Psoas muscle (tissue), 8 donors: ENCODE data around the gene MGAT3. TPM values are rescaled to one million over a fixed set of nuclear protein-coding genes. Genes with fewer than 3 reads are reported as not detected.

Experiments used
- ATAC-seq, 4 donors: fragments of 200-7000 bp; cut with Tn5 transposase; one replicate each; pipeline ENCODE4 v1.9.1; 2020; ENCODE audit warnings: moderate library complexity in 3 of 4, mild to moderate bottlenecking in 2 of 4
- DNase-seq, 2 donors: peaks; one replicate each; pipeline ENCODE4 v3.0.0-alpha.2; 2020
- H3K27ac ChIP-seq: fragments of 200-600 bp; one replicate; pipeline ENCODE4 v1.8.0; 2022
- H3K27me3 ChIP-seq, 3 donors: fragments of 200-600 bp in 1 of 3; one replicate each; pipeline versions ENCODE4 v1.6.1 to v1.8.0; 2013 to 2022; ENCODE audit warnings: low read length in 2 of 3, mild to moderate bottlenecking in 2 of 3, moderate library complexity in 1 of 3; ENCODE audit not compliant: insufficient read depth in 3 of 3
- H3K36me3 ChIP-seq, 2 donors: fragments of 200-600 bp in 1 of 2; one replicate each; pipeline versions ENCODE4 v1.6.1 to v1.8.0; 2013 to 2022; ENCODE audit warnings: low read depth in 1 of 2, mild to moderate bottlenecking in 1 of 2, moderate library complexity in 1 of 2; ENCODE audit not compliant: insufficient read depth in 1 of 2
- H3K4me1 ChIP-seq: fragments of 200-600 bp; one replicate; pipeline ENCODE4 v1.8.0; 2022
- H3K4me3 ChIP-seq: fragments of 200-600 bp; one replicate; pipeline ENCODE4 v1.8.0; 2022; ENCODE audit warnings: mild to moderate bottlenecking
- H3K9me3 ChIP-seq: fragments of 200-600 bp; one replicate; pipeline ENCODE4 v1.8.0; 2022
- CTCF ChIP-seq: fragments of 200-600 bp; IDR thresholded peaks from one replicate; pipeline ENCODE4 v1.8.0; 2022; ENCODE audit warnings: antibody characterized with exemption
- WGBS, 3 donors: extraction: QIAGEN DNeasy Blood & Tissue Kit; methylation state at CpG; one replicate each; pipeline versions ENCODE4 v1.1.6 to v1.1.7; 2013; 5-methylcytosine and 5-hydroxymethylcytosine counted together
- intact Hi-C, 2 donors: fragments of 100-400 bp; cut with DNase I; formaldehyde crosslinking; loops; one replicate each; pipeline versions ENCODE4 v1.11.0 to v1.14.2; 2022
- polyA plus RNA-seq, 3 donors: library from polyadenylated mRNA; stranded (reverse); fragments of 200-250 nt; gene quantifications; one replicate each; pipeline ENCODE4 v1.2.3, GENCODE V29; 2013
- total RNA-seq, 4 donors: library from RNA; stranded (reverse); fragmentation: NEBNext Ultra II Directional in 2 of 4; extraction: Animal tissue kit (Norgen Biotek cat#: 25700) in 2 of 4; gene quantifications; one replicate each; pipeline versions ENCODE4 v1.2.1 to v1.2.4, GENCODE V29; 2021 to 2023
- donor health status: healthy with polysubstance abuse.
- donor health status: DM: no; HTN: no; CAD: no; lungs with moderate emphysema.
- donor health status: Bipolar disorder and iron deficiency.
- donor health status: healthy.
- donor health status: DM: yes; HTN: yes; CAD: no.
- donor health status: DM: no; HTN: no; CAD: no.
- donor health status: DM: no; HTN: no; CAD: no.
- donor health status: DM: yes; HTN: yes; CAD: no.

MGAT3 gene
- total and polyA plus RNA-seq, 7 donors, result 0.53 to 2.2 (median 1.4) TPM

DNA sequence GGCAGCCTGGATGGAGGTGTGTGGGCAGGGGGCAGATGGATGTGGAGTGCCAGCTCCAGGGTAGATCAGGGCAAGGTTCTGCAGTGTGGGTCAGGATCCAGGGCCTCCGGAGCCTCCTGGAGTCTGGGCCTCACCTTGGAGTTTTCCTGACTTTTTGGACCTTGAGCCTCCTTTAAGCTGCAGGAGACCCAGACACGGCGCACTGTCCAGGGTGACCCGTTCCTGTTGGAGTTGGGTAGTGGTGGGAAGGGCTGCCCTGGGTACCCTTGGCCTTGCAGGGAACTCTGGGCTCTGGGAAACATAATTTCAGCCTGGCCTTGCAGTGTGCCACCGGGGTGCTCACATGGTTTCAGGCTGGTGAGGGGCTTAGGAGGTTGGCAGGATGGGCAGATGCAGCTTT lies 17.0 kb downstream of the MGAT3 start:
- no peak overlapping the region for H3K27ac ChIP-seq
- WGBS, 3 donors, result 90 to 97% (median 92%) methylated on average over 5 of the region's 5 CpGs
- ATAC-seq, result no peak

GRCh38 chr22:39474351-39475111 lies 17.7 kb downstream of the MGAT3 start:
- no peaks in the 10 kb centered on the region for H3K4me1 ChIP-seq
- intact Hi-C loops, result no loop called here
- H3K9me3 ChIP-seq, result no peaks in the 10 kb centered on the region
- H3K27ac ChIP-seq, result no peak overlapping the region
- no peaks in the 10 kb centered on the region for H3K36me3 ChIP-seq
- no peak overlapping the region for H3K4me3 ChIP-seq
- no peaks in the 10 kb centered on the region for H3K27me3 ChIP-seq
- no peak for TF ChIP-seq CTCF
- DNase-seq (no peak), ATAC-seq (no peak)
- 78 to 79% (median 78%) methylated on average over 10 to 11 of the region's 11 CpGs for whole genome bisulfite sequencing, 3 donors

More for the DNA sequence above, 17.0 kb downstream of the MGAT3 start:
- no peak for DNase-seq
- Histone ChIP-seq H3K36me3 (no peaks in the 10 kb centered on the region), H3K4me1 (no peaks in the 10 kb centered on the region), H3K9me3 (no peaks in the 10 kb centered on the region), H3K27me3 (no peaks in the 10 kb centered on the region), H3K4me3 (no peak overlapping the region)
- no peak for TF ChIP-seq CTCF
- intact Hi-C loops, result no loop called here

GRCh38 chr22:39475337-39475736 lies 18.5 kb downstream of the MGAT3 start:
- no peak overlapping the region for H3K27ac ChIP-seq
- no peak for ATAC-seq

GRCh38 chr22:39475902-39476301 lies 19.1 kb downstream of the MGAT3 start:
- H3K9me3 ChIP-seq, result no peaks in the 10 kb centered on the region
- DNase-seq (peak in 1 of 2 donors; percentile 51), ATAC-seq (peak in 1 of 4 donors; percentile 23)
- TF ChIP-seq CTCF, result no peak
- H3K36me3 ChIP-seq, result no peaks in the 10 kb centered on the region
- H3K4me1 ChIP-seq, result no peaks in the 10 kb centered on the region
- H3K27me3 ChIP-seq, result no peaks in the 10 kb centered on the region
- H3K27ac ChIP-seq, result no peak overlapping the region
- intact Hi-C loops, result no loop called here
- H3K4me3 ChIP-seq, result no peak overlapping the region
- 38 to 62% (median 50%) methylated on average over 3 of the region's 3 CpGs for WGBS, 3 donors

More at GRCh38 chr22:39475337-39475736, 18.5 kb downstream of the MGAT3 start:
- TF ChIP-seq CTCF, result no peak
- DNase-seq, result no peak
- intact Hi-C loops, result no loop called here
- H3K4me3 ChIP-seq, result no peak overlapping the region
- no peaks in the 10 kb centered on the region for H3K27me3 ChIP-seq
- H3K9me3 ChIP-seq, result no peaks in the 10 kb centered on the region
- H3K4me1 ChIP-seq, result no peaks in the 10 kb centered on the region
- no peaks in the 10 kb centered on the region for H3K36me3 ChIP-seq
- 54 to 57% (median 55%) methylated on average over 9 of the region's 9 CpGs for WGBS, 3 donors

GRCh38 chr22:39476664-39477063 lies 19.9 kb downstream of the MGAT3 start:
- no peaks in the 10 kb centered on the region for H3K36me3 ChIP-seq
- WGBS, 3 donors, result 79 to 80% (median 80%) methylated on average over 13 of the region's 13 CpGs

More at GRCh38 chr22:39476664-39477063, 19.9 kb downstream of the MGAT3 start:
- Histone ChIP-seq H3K4me1 (no peaks in the 10 kb centered on the region), H3K27me3 (no peaks in the 10 kb centered on the region), H3K27ac (no peak overlapping the region), H3K9me3 (no peaks in the 10 kb centered on the region), H3K4me3 (no peak overlapping the region)
- ATAC-seq (no peak), DNase-seq (no peak)
- TF ChIP-seq CTCF, result no peak
- intact Hi-C loops, result no loop called here
